H1 (cell line): Measurements from ENCODE around the gene KBTBD12. TPM values are rescaled to one million over a fixed set of nuclear protein-coding genes. Genes with fewer than 3 reads are reported as not detected.

ENCODE experiments used
- CTCF ChIA-PET: fragments of 300-600 bp; sonication (Branson Sonifier 250); formaldehyde crosslinking; loops from one replicate; lab custom pipeline; 2021; ENCODE audit not compliant: partially characterized antibody; lab: Charles Lee
- POLR2A ChIA-PET: fragments of 300-600 bp; sonication (Branson Sonifier 250); formaldehyde crosslinking; loops from one replicate; lab custom pipeline; 2021; ENCODE audit warnings: inconsistent platforms; ENCODE audit not compliant: partially characterized antibody; lab: Charles Lee
- DNase-seq, 2 experiments: peaks; one replicate each; pipeline versions ENCODE4 v3.0.0 to v3.0.0-alpha.2; 2010 to 2022; ENCODE audit warnings: low spot score in 2 of 2, low read depth in 1 of 2, mixed read lengths in 1 of 2
- FAIRE-seq: peaks from 2 replicates; lab custom pipeline; 2011; peaks lifted over from hg19 to GRCh38; lab: Jason Lieb, UNC
- H2AFZ ChIP-seq: 2 replicates; pipeline ENCODE4 v1.8.1; 2012; ENCODE audit warnings: low read length, inconsistent platforms
- H2AK5ac ChIP-seq: 2 replicates; pipeline ENCODE4 v1.6.1; 2013; ENCODE audit warnings: low read depth, low read length
- H2BK120ac ChIP-seq: replicated peaks from 2 replicates; pipeline ENCODE3; 2013; ENCODE audit warnings: low read depth, low read length, inconsistent platforms
- H2BK12ac ChIP-seq: 2 replicates; pipeline ENCODE4 v1.6.1; 2013; ENCODE audit warnings: low read depth, low read length
- H2BK15ac ChIP-seq: 2 replicates; pipeline ENCODE4 v1.6.1; 2013; ENCODE audit warnings: low read length
- H2BK20ac ChIP-seq: 2 replicates; pipeline ENCODE4 v1.6.1; 2013; ENCODE audit warnings: low read length
- H2BK5ac ChIP-seq: 2 replicates; pipeline ENCODE4 v1.6.1; 2013; ENCODE audit warnings: low read depth, low read length
- H3K14ac ChIP-seq: 2 replicates; pipeline ENCODE4 v1.6.1; 2013; ENCODE audit warnings: inconsistent platforms; ENCODE audit not compliant: insufficient read length
- H3K18ac ChIP-seq: 2 replicates; pipeline ENCODE4 v1.6.1; 2013; ENCODE audit warnings: low read length; ENCODE audit errors: extremely low read depth
- H3K23ac ChIP-seq: 2 replicates; pipeline ENCODE4 v1.6.1; 2013; ENCODE audit warnings: inconsistent platforms; ENCODE audit not compliant: insufficient read length
- H3K23me2 ChIP-seq: 2 replicates; pipeline ENCODE4 v1.6.1; 2013; ENCODE audit warnings: low read depth, low read length
- H3K27ac ChIP-seq: 2 replicates; pipeline ENCODE4 v1.6.1; 2011; ENCODE audit warnings: low read depth, low read length, inconsistent platforms
- H3K27me3 ChIP-seq, 4 experiments: replicated peaks in 1 of 4; 1 replicate in 1 of 4; 2 replicates in 3 of 4; pipeline versions ENCODE4 v1.6.1 to v1.8.1; 2011 to 2013; ENCODE audit warnings: low read length in 3 of 4, mild to moderate bottlenecking in 3 of 4, inconsistent platforms in 2 of 4, mixed read lengths in 2 of 4, moderate library complexity in 1 of 4; ENCODE audit not compliant: control insufficient read depth in 3 of 4, insufficient read depth in 3 of 4; ENCODE audit errors: extremely low read depth in 1 of 4
- H3K36me3 ChIP-seq, 4 experiments: 2 replicates each; pipeline versions ENCODE4 v1.6.1 to v1.8.1; 2011 to 2013; ENCODE audit warnings: mild to moderate bottlenecking in 4 of 4, low read length in 3 of 4, moderate library complexity in 2 of 4, control low read depth in 1 of 4, inconsistent platforms in 1 of 4; ENCODE audit not compliant: insufficient read depth in 4 of 4, control insufficient read depth in 2 of 4
- H3K4ac ChIP-seq: replicated peaks from 2 replicates; pipeline ENCODE3; 2013; ENCODE audit warnings: low read length, low read depth, mixed read lengths, inconsistent platforms; ENCODE audit not compliant: insufficient read length
- H3K4me1 ChIP-seq, 4 experiments: replicated peaks in 1 of 4; 1 replicate in 1 of 4; 2 replicates in 3 of 4; pipeline versions ENCODE4 v1.6.1 to v1.8.1; 2011 to 2013; ENCODE audit warnings: low read length in 3 of 4, inconsistent platforms in 2 of 4, mixed read lengths in 1 of 4; ENCODE audit not compliant: insufficient read depth in 4 of 4, control insufficient read depth in 3 of 4
- H3K4me2 ChIP-seq, 2 experiments: 2 replicates each; pipeline versions ENCODE4 v1.6.1 to v1.8.1; 2011 to 2013; ENCODE audit warnings: low read depth in 2 of 2, low read length in 2 of 2, control low read depth in 1 of 2, inconsistent platforms in 1 of 2, mild to moderate bottlenecking in 1 of 2; ENCODE audit not compliant: insufficient read depth in 1 of 2
- H3K4me3 ChIP-seq, 4 experiments: fragments of 200-600, 300-600 bp in 1 of 4; sonication (generic), shearing (Covaris generic), sonication (Bioruptor Twin) in 1 of 4; 2 replicates each; pipeline versions ENCODE4 v1.5.1 to v1.8.1; 2011 to 2016; ENCODE audit warnings: low read length in 4 of 4, low read depth in 3 of 4, control low read depth in 2 of 4, inconsistent platforms in 2 of 4, mild to moderate bottlenecking in 2 of 4, mixed read lengths in 1 of 4, moderate library complexity in 1 of 4; ENCODE audit not compliant: insufficient read depth in 2 of 4; ENCODE audit errors: extremely low read depth in 1 of 4
- H3K56ac ChIP-seq: replicated peaks from 2 replicates; pipeline ENCODE3; 2013; ENCODE audit warnings: low read depth, mild to moderate bottlenecking, mixed read lengths, low read length, inconsistent platforms; ENCODE audit not compliant: insufficient read length
- H3K79me1 ChIP-seq: 2 replicates; pipeline ENCODE4 v1.6.1; 2013; ENCODE audit warnings: low read depth, low read length, control low read depth
- H3K79me2 ChIP-seq, 2 experiments: 2 replicates each; pipeline versions ENCODE4 v1.6.1 to v1.8.1; 2012 to 2013; ENCODE audit warnings: low read length in 2 of 2, mild to moderate bottlenecking in 2 of 2, inconsistent platforms in 1 of 2; ENCODE audit not compliant: insufficient read depth in 2 of 2, control insufficient read depth in 1 of 2
- H3K9ac ChIP-seq, 4 experiments: replicated peaks in 1 of 4; 1 replicate in 1 of 4; 2 replicates in 3 of 4; pipeline versions ENCODE4 v1.6.1 to v1.8.1; 2011 to 2013; ENCODE audit warnings: low read depth in 3 of 4, low read length in 3 of 4, control low read depth in 2 of 4, mild to moderate bottlenecking in 2 of 4, moderate library complexity in 2 of 4, inconsistent platforms in 1 of 4; ENCODE audit errors: extremely low read depth in 1 of 4
- H3K9me3 ChIP-seq, 2 experiments: 2 replicates each; pipeline versions ENCODE4 v1.6.1 to v1.8.1; 2012 to 2013; ENCODE audit warnings: mild to moderate bottlenecking in 2 of 2, moderate library complexity in 2 of 2, control low read depth in 1 of 2, inconsistent platforms in 1 of 2, low read depth in 1 of 2, low read length in 1 of 2, mixed read lengths in 1 of 2; ENCODE audit not compliant: insufficient read depth in 2 of 2
- H4K20me1 ChIP-seq, 2 experiments: replicated peaks in 1 of 2; 2 replicates each; pipeline versions ENCODE3 to v1.8.1; 2011 to 2013; ENCODE audit warnings: inconsistent platforms in 2 of 2, low read length in 2 of 2, mild to moderate bottlenecking in 1 of 2; ENCODE audit not compliant: insufficient read depth in 2 of 2, control insufficient read depth in 1 of 2
- H4K5ac ChIP-seq: 2 replicates; pipeline ENCODE4 v1.6.1; 2013; ENCODE audit warnings: low read length, low read depth, mixed read lengths, inconsistent platforms; ENCODE audit not compliant: insufficient read length
- H4K8ac ChIP-seq: 2 replicates; pipeline ENCODE4 v1.8.0; 2013; ENCODE audit warnings: mild to moderate bottlenecking, moderate library complexity, low read length, inconsistent platforms; ENCODE audit not compliant: insufficient read depth; ENCODE audit errors: extremely low read depth
- H4K91ac ChIP-seq: replicated peaks from 2 replicates; pipeline ENCODE3; 2013; ENCODE audit warnings: low read length, mixed read lengths, inconsistent platforms; ENCODE audit not compliant: insufficient read length
- ATF2 ChIP-seq: IDR thresholded peaks from 2 replicates; pipeline ENCODE4 v1.6.1; 2012; ENCODE audit warnings: low read length, inconsistent platforms
- BCL11A ChIP-seq, 2 experiments: IDR thresholded peaks; one replicate each; pipeline ENCODE4 v1.6.1; 2011; ENCODE audit warnings: low read depth in 2 of 2, low read length in 2 of 2, mild to moderate bottlenecking in 2 of 2
- BRCA1 ChIP-seq: IDR thresholded peaks from 2 replicates; pipeline ENCODE4 v1.6.1; 2012; ENCODE audit warnings: low read depth, low read length, improper control_type of control experiment
- CHD1 ChIP-seq: IDR thresholded peaks from 2 replicates; pipeline ENCODE4 v1.6.1; 2012; ENCODE audit warnings: low read depth, low read length, improper control_type of control experiment
- CTBP2 ChIP-seq: IDR thresholded peaks from 2 replicates; pipeline ENCODE4 v1.7.0; 2011; ENCODE audit warnings: borderline replicate concordance, mild to moderate bottlenecking, moderate library complexity, mixed read lengths, low read length; ENCODE audit not compliant: insufficient read depth, insufficient read length
- GABPA ChIP-seq: IDR thresholded peaks from 2 replicates; pipeline ENCODE4 v1.6.1; 2011; ENCODE audit warnings: mild to moderate bottlenecking, low read length, moderate library complexity, borderline replicate concordance; ENCODE audit not compliant: insufficient read depth
- HDAC6 ChIP-seq: IDR thresholded peaks from one replicate; pipeline ENCODE4 v1.7.1; 2012; ENCODE audit warnings: low read depth, mild to moderate bottlenecking, inconsistent platforms, low read length, moderate library complexity
- JUN ChIP-seq: IDR thresholded peaks from 2 replicates; pipeline ENCODE4 v1.6.1; 2011; ENCODE audit warnings: low read depth, mild to moderate bottlenecking, improper control_type of control experiment, low read length
- KDM1A ChIP-seq: fragments of 200-600, 300-600 bp; sonication (generic); IDR thresholded peaks from 2 replicates; pipeline ENCODE4 v1.7.1; 2016; ENCODE audit warnings: mild to moderate bottlenecking, low read length, borderline replicate concordance
- PHF8 ChIP-seq: fragments of 200-600 bp; sonication (generic); conservative IDR thresholded peaks from 2 replicates; pipeline ENCODE4 v1.7.1; 2012; ENCODE audit warnings: low read depth, mild to moderate bottlenecking, inconsistent platforms, low read length, moderate library complexity
- RBBP5 ChIP-seq: IDR thresholded peaks from 2 replicates; pipeline ENCODE4 v1.7.1; 2012; ENCODE audit warnings: low read depth, mild to moderate bottlenecking, inconsistent platforms, low read length, moderate library complexity, borderline replicate concordance
- RXRA ChIP-seq: IDR thresholded peaks from 2 replicates; pipeline ENCODE4 v1.6.1; 2011; ENCODE audit warnings: low read depth, mild to moderate bottlenecking, low read length, moderate library complexity; ENCODE audit not compliant: insufficient read depth
- TCF12 ChIP-seq: IDR thresholded peaks from 2 replicates; pipeline ENCODE4 v1.6.1; 2011; ENCODE audit warnings: low read depth, mild to moderate bottlenecking, low read length
- WGBS, 2 experiments: shearing (Covaris generic) in 1 of 2; methylation state at CpG; one replicate each; pipeline versions ENCODE4 v1.1.6 to v1.1.7; 2013 to 2015; ENCODE audit warnings: low lambda C conversion rate in 2 of 2, mixed read lengths in 2 of 2, inconsistent platforms in 1 of 2, low coverage in 1 of 2, missing lambda C conversion rate in 1 of 2; ENCODE audit not compliant: insufficient replicate concordance in 2 of 2, insufficient coverage in 1 of 2, insufficient read length in 1 of 2; ENCODE audit errors: extremely low coverage in 1 of 2, missing lambda C conversion rate in 1 of 2; 5-methylcytosine and 5-hydroxymethylcytosine counted together
- polyA plus RNA-seq, 7 experiments: library from polyadenylated mRNA; depleted of rRNA in 3 of 7; stranded (reverse) in 5 of 7; unstranded in 2 of 7; fragments of >200 nt in 5 of 7; fragments of 200-250 nt in 2 of 7; gene quantifications; 1 replicate in 5 of 7; 2 replicates in 1 of 7; 4 replicates in 1 of 7; pipeline versions ENCODE4 v1.2.1 to v1.2.3, GENCODE V29; 2011 to 2013; ENCODE audit warnings: missing spikeins in 2 of 7, mixed read lengths in 2 of 7
- total RNA-seq: library from RNA; stranded (reverse); fragmentation: NEBNext Ultra II Directional; extraction: Animal tissue kit (Norgen Biotek cat#: 25700); gene quantifications from 2 replicates; pipeline ENCODE4 v1.2.1, GENCODE V29; 2021

Gene KBTBD12
- total and polyA plus RNA-seq, 2 of the 8 experiments (the other 6 are each of a cell fraction or from before 2014, with no cell fraction given), result 0.33 to 0.63 TPM

GRCh38 chr3:127881586-127881985 is 33.4 kb upstream of the KBTBD12 start:
- no peaks in the 10 kb centered on the region for H4K20me1 ChIP-seq
- no peaks in the 10 kb centered on the region for H3K4me1 ChIP-seq
- no peak overlapping the region for H4K8ac ChIP-seq
- no peak overlapping the region for H3K23ac ChIP-seq
- no peak overlapping the region for H3K4me2 ChIP-seq
- no peak overlapping the region for H3K14ac ChIP-seq
- no peak overlapping the region for H2AFZ ChIP-seq
- no peaks in the 10 kb centered on the region for H3K9me3 ChIP-seq
- POLR2A ChIA-PET, result no interaction called here
- H3K23me2 ChIP-seq, result no peaks in the 10 kb centered on the region
- H2BK20ac ChIP-seq, result no peak overlapping the region
- no peak overlapping the region for H3K18ac ChIP-seq
- no peak overlapping the region for H3K4ac ChIP-seq
- H2BK5ac ChIP-seq, result no peak overlapping the region
- no peak overlapping the region for H2BK120ac ChIP-seq
- no peaks in the 10 kb centered on the region for H3K79me1 ChIP-seq
- H3K36me3 ChIP-seq, result no peaks in the 10 kb centered on the region
- FAIRE-seq (no peak), DNase-seq (no peak)
- no peak overlapping the region for H2AK5ac ChIP-seq
- 95% methylated on average over 3 of the region's 3 CpGs; no CpG with 5 or more reads in 1 of the 2 experiments for WGBS, 2 experiments
- no peak overlapping the region for H3K4me3 ChIP-seq
- H3K56ac ChIP-seq, result no peak overlapping the region
- CTCF ChIA-PET, result interaction anchor here (1.3 kb wide), 1 partner anchor 9 kb away, joined by 6 read pairs; no protein-coding TSS in a partner anchor
- no peaks in the 10 kb centered on the region for H3K79me2 ChIP-seq
- no peak overlapping the region for H3K27ac ChIP-seq
- H2BK15ac ChIP-seq, result no peak overlapping the region
- H3K27me3 ChIP-seq, result no peaks in the 10 kb centered on the region
- no peak overlapping the region for H3K9ac ChIP-seq
- no peak overlapping the region for H4K5ac ChIP-seq
- no peak overlapping the region for H4K91ac ChIP-seq
- no peak overlapping the region for H2BK12ac ChIP-seq
- no peak for TF ChIP-seq KDM1A
- no peak for TF ChIP-seq BCL11A (IDR thresholded peaks at IDR 0.05; ENCODE audit: low read depth in 2 of 2, low read length in 2 of 2)
- TF ChIP-seq TCF12, result no peak
- no peak for TF ChIP-seq JUN
- TF ChIP-seq CHD1, result no peak
- TF ChIP-seq PHF8, result no peak
- TF ChIP-seq GABPA, result no peak
- TF ChIP-seq BRCA1, result no peak
- no peak for TF ChIP-seq RXRA
- TF ChIP-seq HDAC6, result no peak
- no peak for TF ChIP-seq ATF2
- TF ChIP-seq RBBP5, result no peak
- TF ChIP-seq CTBP2, result no peak
